Gastroesophageal sphincter (tissue), 2 donors: Measurements from ENCODE around the gene GOLGA7B.

ENCODE experiments used
- EP300 ChIP-seq: sonication (generic); formaldehyde crosslinking; IDR thresholded peaks from one replicate; pipeline ENCODE4 v1.6.1; 2017; ENCODE audit warnings: antibody characterized with exemption, mild to moderate bottlenecking
- POLR2A ChIP-seq, 2 donors: fragments of 450-650 bp; IDR thresholded peaks; one replicate each; pipeline ENCODE4 v1.6.1; 2017; ENCODE audit warnings: antibody characterized with exemption in 2 of 2, mild to moderate bottlenecking in 2 of 2, moderate library complexity in 1 of 2
- POLR2AphosphoS5 ChIP-seq: sonication (generic); formaldehyde crosslinking; IDR thresholded peaks from one replicate; pipeline ENCODE4 v1.6.1; 2017; ENCODE audit warnings: antibody characterized with exemption

DNA sequence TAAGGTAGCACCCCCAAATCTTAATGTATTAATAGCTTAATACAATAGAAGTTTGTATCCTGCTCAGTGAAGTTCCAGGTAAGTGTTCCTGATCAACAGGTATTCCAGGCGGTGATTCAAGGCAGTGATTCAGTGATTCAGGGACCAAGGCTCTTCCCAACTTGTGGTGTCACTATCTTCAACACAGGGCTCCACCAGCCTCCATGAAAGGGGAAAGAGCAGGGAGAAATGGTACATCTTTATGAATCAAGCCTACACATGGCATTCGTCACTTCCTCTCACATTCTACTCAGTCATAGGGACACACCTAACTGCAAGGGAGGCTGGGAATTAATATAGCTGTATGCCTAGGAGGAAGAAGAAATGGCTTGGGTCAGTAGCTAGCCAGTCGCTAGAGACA is 5.1 kb downstream of the GOLGA7B start:
- TF ChIP-seq POLR2AphosphoS5 (no peak), POLR2A (IDR thresholded peaks at IDR 0.05) (no peak), EP300 (no peak)
